RWPE2 (cell line): Measurements from ENCODE around the gene HDAC6.
"Not testable (repeated sequence)": the region's sequence is repeated elsewhere in the genome, so short reads cannot be mapped to it uniquely, and the experiment has no call there.

ENCODE experiments used
- ATAC-seq: fragments of 200-7000 bp; cut with Tn5 transposase; 3 replicates; pipeline ENCODE4 v1.9.1; 2021; ENCODE audit warnings: low read depth
- DNase-seq: peaks from one replicate; pipeline ENCODE4 v3.0.0-alpha.2; 2020; ENCODE audit warnings: low spot score
- H3K27ac ChIP-seq: fragments of 450-650 bp; 2 replicates; pipeline ENCODE4 v1.5.1; 2017; ENCODE audit warnings: mild to moderate bottlenecking; ENCODE audit not compliant: poor library complexity, severe bottlenecking
- H3K27me3 ChIP-seq: fragments of 250-450 bp; sonication (Bioruptor Pico); 2 replicates; pipeline ENCODE4 v1.5.1; 2021; ENCODE audit warnings: mild to moderate bottlenecking, moderate library complexity; ENCODE audit not compliant: insufficient read depth, poor library complexity, severe bottlenecking
- H3K36me3 ChIP-seq: fragments of 250-450 bp; sonication (Bioruptor Pico); 2 replicates; pipeline ENCODE4 v1.5.1; 2020; ENCODE audit warnings: low read depth, mild to moderate bottlenecking, moderate library complexity
- H3K4me1 ChIP-seq: fragments of 250-450 bp; sonication (Bioruptor Pico); 2 replicates; pipeline ENCODE4 v1.5.1; 2021; ENCODE audit warnings: mild to moderate bottlenecking, moderate library complexity; ENCODE audit not compliant: insufficient read depth, poor library complexity, severe bottlenecking
- H3K4me3 ChIP-seq: fragments of 250-450 bp; sonication (Bioruptor Pico); 2 replicates; pipeline ENCODE4 v1.5.1; 2021; ENCODE audit warnings: mild to moderate bottlenecking, moderate library complexity; ENCODE audit not compliant: severe bottlenecking
- H3K9me3 ChIP-seq: fragments of 250-450 bp; sonication (Bioruptor Pico); 2 replicates; pipeline ENCODE4 v1.5.1; 2021; ENCODE audit warnings: mild to moderate bottlenecking, moderate library complexity; ENCODE audit not compliant: severe bottlenecking
- TF ChIP-seq, protein P1 (sequence below): fragments of 450-650 bp; IDR thresholded peaks from one replicate; pipeline ENCODE4 v1.5.1; 2017; ENCODE audit warnings: mild to moderate bottlenecking, moderate library complexity; ENCODE audit not compliant: poor library complexity, severe bottlenecking

HDAC6 gene

GRCh38 chrX:48854898-48855297, 53.0 kb downstream of the HDAC6 start:
- DNase-seq = no peak
- Histone ChIP-seq H3K27me3 (no peaks in the 10 kb centered on the region), H3K9me3 (no peaks in the 10 kb centered on the region), H3K36me3 (no peaks in the 10 kb centered on the region), H3K4me3 (no peak overlapping the region), H3K4me1 (no peaks in the 10 kb centered on the region), H3K27ac (no peak overlapping the region)
- no peak for ATAC-seq
- TF ChIP-seq, protein P1, sequence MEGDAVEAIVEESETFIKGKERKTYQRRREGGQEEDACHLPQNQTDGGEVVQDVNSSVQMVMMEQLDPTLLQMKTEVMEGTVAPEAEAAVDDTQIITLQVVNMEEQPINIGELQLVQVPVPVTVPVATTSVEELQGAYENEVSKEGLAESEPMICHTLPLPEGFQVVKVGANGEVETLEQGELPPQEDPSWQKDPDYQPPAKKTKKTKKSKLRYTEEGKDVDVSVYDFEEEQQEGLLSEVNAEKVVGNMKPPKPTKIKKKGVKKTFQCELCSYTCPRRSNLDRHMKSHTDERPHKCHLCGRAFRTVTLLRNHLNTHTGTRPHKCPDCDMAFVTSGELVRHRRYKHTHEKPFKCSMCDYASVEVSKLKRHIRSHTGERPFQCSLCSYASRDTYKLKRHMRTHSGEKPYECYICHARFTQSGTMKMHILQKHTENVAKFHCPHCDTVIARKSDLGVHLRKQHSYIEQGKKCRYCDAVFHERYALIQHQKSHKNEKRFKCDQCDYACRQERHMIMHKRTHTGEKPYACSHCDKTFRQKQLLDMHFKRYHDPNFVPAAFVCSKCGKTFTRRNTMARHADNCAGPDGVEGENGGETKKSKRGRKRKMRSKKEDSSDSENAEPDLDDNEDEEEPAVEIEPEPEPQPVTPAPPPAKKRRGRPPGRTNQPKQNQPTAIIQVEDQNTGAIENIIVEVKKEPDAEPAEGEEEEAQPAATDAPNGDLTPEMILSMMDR = peak; percentile 46

GRCh38 chrX:48864210-48864609, 62.3 kb downstream of the HDAC6 start:
- no peaks in the 10 kb centered on the region for H3K36me3 ChIP-seq
- TF ChIP-seq, protein P1 = no peak
- DNase-seq (no peak), ATAC-seq (no peak)
- no peaks in the 10 kb centered on the region for H3K9me3 ChIP-seq
- H3K4me3 ChIP-seq = no peak overlapping the region
- peak overlapping the region; percentile 29 for H3K27ac ChIP-seq
- H3K27me3 ChIP-seq = no peaks in the 10 kb centered on the region
- peaks cover 9% of the 10 kb centered on the region for H3K4me1 ChIP-seq

DNA sequence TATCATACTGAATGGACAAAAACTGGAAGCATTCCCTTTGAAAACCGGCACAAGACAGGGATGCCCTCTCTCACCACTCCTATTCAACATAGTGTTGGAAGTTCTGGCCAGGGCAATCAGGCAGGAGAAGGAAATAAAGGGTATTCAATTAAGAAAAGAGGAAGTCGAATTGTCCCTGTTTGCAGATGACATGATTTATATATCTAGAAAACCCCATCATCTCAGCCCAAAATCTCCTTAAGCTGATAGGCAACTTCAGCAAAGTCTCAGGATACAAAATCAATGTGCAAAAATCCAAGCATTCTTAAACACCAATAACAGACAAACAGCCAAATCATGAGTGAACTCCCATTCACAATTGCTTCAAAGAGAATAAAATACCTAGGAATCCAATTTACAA, 70.2 kb downstream of the HDAC6 start:
- DNase-seq = not testable (repeated sequence)

More for the DNA sequence above, 70.2 kb downstream of the HDAC6 start:
- H3K4me3 ChIP-seq, H3K9me3 ChIP-seq, H3K27me3 ChIP-seq, H3K36me3 ChIP-seq, H3K4me1 ChIP-seq, ATAC-seq, H3K27ac ChIP-seq: not testable (repeated sequence)
